A549 (cell line): ENCODE data around the gene ITGA5.

ENCODE experiments used
- CHD2 ChIP-seq: fragments of 150-350 bp; IDR thresholded peaks from 2 replicates; pipeline ENCODE4 v1.6.1; 2014; ENCODE audit warnings: low read length; ENCODE audit not compliant: partially characterized antibody
- EP300 ChIP-seq, 2 experiments: fragments of >200 bp; sonication (Bioruptor Twin); formaldehyde crosslinking; IDR thresholded peaks; 2 replicates in 1 of 2; 3 replicates in 1 of 2; pipeline ENCODE4 v1.6.1; 2016 to 2017
- JUN ChIP-seq, 2 experiments: fragments of >200 bp; sonication (Bioruptor Twin); formaldehyde crosslinking; IDR thresholded peaks; 2 replicates in 1 of 2; 3 replicates in 1 of 2; pipeline ENCODE4 v1.6.1; 2016 to 2017
- PHF8 ChIP-seq: fragments of 200-600 bp; sonication (generic); IDR thresholded peaks from 2 replicates; pipeline ENCODE4 v1.6.1; 2016; ENCODE audit warnings: low read depth, mild to moderate bottlenecking, antibody characterized with exemption, moderate library complexity, borderline replicate concordance
- POLR2A ChIP-seq: IDR thresholded peaks from 2 replicates; pipeline ENCODE4 v1.6.1; 2012; ENCODE audit warnings: mild to moderate bottlenecking, low read length
- TP53 ChIP-seq: fragments of 250-450 bp; sonication (Bioruptor Pico); IDR thresholded peaks from 2 replicates; pipeline ENCODE4 v1.5.0; 2021; ENCODE audit warnings: mild to moderate bottlenecking, moderate library complexity
- TF ChIP-seq, protein P1 (sequence below): fragments of >200 bp; sonication (Bioruptor Twin); formaldehyde crosslinking; IDR thresholded peaks from 3 replicates; pipeline ENCODE4 v1.5.1; 2016
- TF ChIP-seq, protein P2 (sequence below): fragments of 150-350 bp; IDR thresholded peaks from 2 replicates; pipeline ENCODE4 v1.6.1; 2014; ENCODE audit warnings: low read depth, mild to moderate bottlenecking, low read length
- TF ChIP-seq, protein P3 (sequence below): fragments of 450-650 bp; IDR thresholded peaks from 2 replicates; pipeline ENCODE4 v1.6.1; 2014; ENCODE audit warnings: antibody characterized with exemption

DNA sequence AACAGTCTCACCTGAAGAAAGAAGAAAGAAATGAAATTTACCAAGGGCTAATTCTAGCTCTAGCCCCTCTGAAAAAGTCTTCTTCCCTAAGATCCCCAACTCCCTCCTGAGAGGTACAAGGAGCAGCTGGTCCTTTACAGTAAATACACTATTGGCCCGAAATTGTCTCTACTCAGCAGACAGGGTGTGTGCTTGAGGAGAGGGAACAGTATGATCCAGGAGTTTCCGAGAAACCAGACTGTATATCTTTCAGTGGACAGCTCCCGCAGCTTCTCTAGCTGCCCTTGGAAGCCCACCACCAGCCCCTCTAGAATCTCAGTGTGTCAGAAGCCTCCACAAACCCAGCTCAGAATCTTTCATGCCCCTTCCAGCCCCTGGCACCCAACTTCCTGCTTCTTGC, 62.8 kb downstream of the ITGA5 start:
- TF ChIP-seq CHD2 (no peak), JUN (IDR thresholded peaks at IDR 0.05) (no peak), POLR2A (no peak), PHF8 (no peak), TP53 (no peak), EP300 (IDR thresholded peaks at IDR 0.05) (no peak)
- TF ChIP-seq, protein P1, sequence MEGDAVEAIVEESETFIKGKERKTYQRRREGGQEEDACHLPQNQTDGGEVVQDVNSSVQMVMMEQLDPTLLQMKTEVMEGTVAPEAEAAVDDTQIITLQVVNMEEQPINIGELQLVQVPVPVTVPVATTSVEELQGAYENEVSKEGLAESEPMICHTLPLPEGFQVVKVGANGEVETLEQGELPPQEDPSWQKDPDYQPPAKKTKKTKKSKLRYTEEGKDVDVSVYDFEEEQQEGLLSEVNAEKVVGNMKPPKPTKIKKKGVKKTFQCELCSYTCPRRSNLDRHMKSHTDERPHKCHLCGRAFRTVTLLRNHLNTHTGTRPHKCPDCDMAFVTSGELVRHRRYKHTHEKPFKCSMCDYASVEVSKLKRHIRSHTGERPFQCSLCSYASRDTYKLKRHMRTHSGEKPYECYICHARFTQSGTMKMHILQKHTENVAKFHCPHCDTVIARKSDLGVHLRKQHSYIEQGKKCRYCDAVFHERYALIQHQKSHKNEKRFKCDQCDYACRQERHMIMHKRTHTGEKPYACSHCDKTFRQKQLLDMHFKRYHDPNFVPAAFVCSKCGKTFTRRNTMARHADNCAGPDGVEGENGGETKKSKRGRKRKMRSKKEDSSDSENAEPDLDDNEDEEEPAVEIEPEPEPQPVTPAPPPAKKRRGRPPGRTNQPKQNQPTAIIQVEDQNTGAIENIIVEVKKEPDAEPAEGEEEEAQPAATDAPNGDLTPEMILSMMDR, result no peak
- TF ChIP-seq, protein P2, sequence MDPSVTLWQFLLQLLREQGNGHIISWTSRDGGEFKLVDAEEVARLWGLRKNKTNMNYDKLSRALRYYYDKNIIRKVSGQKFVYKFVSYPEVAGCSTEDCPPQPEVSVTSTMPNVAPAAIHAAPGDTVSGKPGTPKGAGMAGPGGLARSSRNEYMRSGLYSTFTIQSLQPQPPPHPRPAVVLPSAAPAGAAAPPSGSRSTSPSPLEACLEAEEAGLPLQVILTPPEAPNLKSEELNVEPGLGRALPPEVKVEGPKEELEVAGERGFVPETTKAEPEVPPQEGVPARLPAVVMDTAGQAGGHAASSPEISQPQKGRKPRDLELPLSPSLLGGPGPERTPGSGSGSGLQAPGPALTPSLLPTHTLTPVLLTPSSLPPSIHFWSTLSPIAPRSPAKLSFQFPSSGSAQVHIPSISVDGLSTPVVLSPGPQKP, result no peak
- TF ChIP-seq, protein P3, sequence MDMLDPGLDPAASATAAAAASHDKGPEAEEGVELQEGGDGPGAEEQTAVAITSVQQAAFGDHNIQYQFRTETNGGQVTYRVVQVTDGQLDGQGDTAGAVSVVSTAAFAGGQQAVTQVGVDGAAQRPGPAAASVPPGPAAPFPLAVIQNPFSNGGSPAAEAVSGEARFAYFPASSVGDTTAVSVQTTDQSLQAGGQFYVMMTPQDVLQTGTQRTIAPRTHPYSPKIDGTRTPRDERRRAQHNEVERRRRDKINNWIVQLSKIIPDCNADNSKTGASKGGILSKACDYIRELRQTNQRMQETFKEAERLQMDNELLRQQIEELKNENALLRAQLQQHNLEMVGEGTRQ, result no peak
